ENCODE results near the gene ELOVL5.

ELOVL5 gene

DNA sequence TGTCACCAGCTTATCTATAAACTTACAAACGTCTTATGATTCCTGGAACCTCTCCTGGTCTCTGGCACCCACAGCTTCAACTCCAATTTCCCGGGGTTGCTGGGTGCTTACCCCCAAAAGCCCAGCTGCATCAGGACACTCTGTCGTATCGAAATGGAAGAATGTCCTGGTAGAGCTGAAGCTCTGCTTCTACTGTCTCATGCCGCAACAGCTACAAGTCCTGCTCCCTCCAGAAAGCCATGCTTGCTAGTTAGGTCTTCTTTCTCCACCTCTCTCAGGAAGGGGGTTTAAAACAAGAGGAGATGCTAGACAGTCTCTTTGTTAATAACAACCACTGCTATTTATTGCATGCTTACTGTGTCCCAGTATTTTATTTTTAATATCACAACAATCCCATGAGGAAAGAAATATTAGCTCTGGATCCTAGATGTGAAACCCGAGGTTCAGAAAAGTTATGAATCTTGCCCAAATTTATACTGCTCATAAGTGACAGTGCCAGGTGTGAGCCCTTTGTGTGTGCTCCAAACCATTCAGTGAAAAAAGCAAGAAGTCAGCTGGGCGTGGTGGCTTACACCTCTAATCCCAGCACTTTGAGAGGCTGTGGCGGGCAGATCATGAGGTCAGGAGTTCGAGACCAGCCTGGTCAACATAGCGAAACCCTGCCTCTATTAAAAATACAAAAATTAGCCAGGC is 117.8 kb downstream of the ELOVL5 start:
- DNase-seq, result no peak

- no peak for DNase-seq
Measured at GRCh38 chr6:53227847-53228246, 120.9 kb downstream of the ELOVL5 start.

DNA sequence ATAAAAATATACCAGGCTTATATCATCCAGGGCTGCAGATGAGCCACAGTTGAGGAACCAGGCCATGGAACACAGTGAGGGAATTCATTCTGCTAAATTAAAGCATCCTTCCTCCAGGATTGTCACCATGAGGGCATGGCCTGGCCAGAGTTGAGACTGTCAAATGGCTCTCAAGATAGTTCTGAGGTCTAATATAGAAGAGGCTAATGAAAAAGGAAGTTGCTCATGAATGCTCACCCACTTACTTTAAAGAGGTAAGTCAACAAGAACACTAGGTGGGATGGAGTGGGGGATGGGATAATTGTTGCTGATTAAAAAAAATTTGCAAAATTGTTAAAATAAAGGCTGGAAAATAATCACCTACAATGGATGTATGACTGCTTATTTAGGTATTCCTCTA is 128.1 kb downstream of the ELOVL5 start:
- DNase-seq, result no peak
